Small intestine (tissue), 7 donors: Measurements from ENCODE around the gene MYMX. TPM values are rescaled to one million over a fixed set of nuclear protein-coding genes. Genes with fewer than 3 reads are reported as not detected.
A peak's percentile ranks its signal among the peaks of the same experiment; 100 is the strongest.

Source experiments
- DNase-seq, 2 donors: peaks; one replicate each; pipeline versions ENCODE4 v3.0.0 to v3.0.0-alpha.2; 2013
- FAIRE-seq: peaks from 2 replicates; lab custom pipeline; 2012; peaks lifted over from hg19 to GRCh38; lab: Jason Lieb, UNC
- H3K27ac ChIP-seq, 3 donors: one replicate each; pipeline ENCODE4 v1.5.1; 2013; ENCODE audit warnings: low read length in 2 of 3, mild to moderate bottlenecking in 2 of 3, control low read depth in 1 of 3, inconsistent platforms in 1 of 3, low read depth in 1 of 3, moderate library complexity in 1 of 3
- H3K27me3 ChIP-seq, 3 donors: one replicate each; pipeline ENCODE4 v1.6.1; 2013; ENCODE audit warnings: low read length in 3 of 3, inconsistent platforms in 1 of 3; ENCODE audit not compliant: control insufficient read depth in 3 of 3, insufficient read depth in 3 of 3
- H3K36me3 ChIP-seq, 3 donors: one replicate each; pipeline ENCODE4 v1.6.1; 2013; ENCODE audit warnings: low read length in 3 of 3, inconsistent platforms in 1 of 3, low read depth in 1 of 3, mild to moderate bottlenecking in 1 of 3, moderate library complexity in 1 of 3; ENCODE audit not compliant: control insufficient read depth in 3 of 3, insufficient read depth in 2 of 3
- H3K4me1 ChIP-seq, 3 donors: one replicate each; pipeline ENCODE4 v1.6.1; 2013; ENCODE audit warnings: low read length in 2 of 3, inconsistent platforms in 1 of 3, low read depth in 1 of 3, mild to moderate bottlenecking in 1 of 3, moderate library complexity in 1 of 3; ENCODE audit not compliant: control insufficient read depth in 3 of 3, insufficient read depth in 2 of 3
- H3K4me3 ChIP-seq, 3 donors: one replicate each; pipeline ENCODE4 v1.5.1; 2013; ENCODE audit warnings: low read length in 3 of 3, control low read depth in 1 of 3, inconsistent platforms in 1 of 3, low read depth in 1 of 3, mild to moderate bottlenecking in 1 of 3, moderate library complexity in 1 of 3
- H3K9me3 ChIP-seq, 2 donors: one replicate each; pipeline ENCODE4 v1.6.1; 2013; ENCODE audit warnings: low read depth in 1 of 2, low read length in 1 of 2; ENCODE audit not compliant: control insufficient read depth in 2 of 2, insufficient read depth in 1 of 2
- WGBS, 3 donors: extraction: QIAGEN DNeasy Blood & Tissue Kit; methylation state at CpG; one replicate each; pipeline ENCODE4 v1.1.7; 2013; 5-methylcytosine and 5-hydroxymethylcytosine counted together
- polyA plus RNA-seq, 4 donors: library from polyadenylated mRNA; stranded (reverse) in 3 of 4; unstranded in 1 of 4; fragments of 200-250 nt in 3 of 4; fragments of 120-200 nt in 1 of 4; gene quantifications; one replicate each; pipeline versions ENCODE4 v1.2.1 to v1.2.3, GENCODE V29; 2013
- donor health status: healthy with polysubstance abuse.
- donor health status: control.
- donor health status: control.
- donor health status: Bipolar disorder and iron deficiency.
- donor health status: healthy.

The MYMX gene
- polyA plus RNA-seq, 4 donors = 0.19 to 0.98 TPM; not detected in 2

DNA sequence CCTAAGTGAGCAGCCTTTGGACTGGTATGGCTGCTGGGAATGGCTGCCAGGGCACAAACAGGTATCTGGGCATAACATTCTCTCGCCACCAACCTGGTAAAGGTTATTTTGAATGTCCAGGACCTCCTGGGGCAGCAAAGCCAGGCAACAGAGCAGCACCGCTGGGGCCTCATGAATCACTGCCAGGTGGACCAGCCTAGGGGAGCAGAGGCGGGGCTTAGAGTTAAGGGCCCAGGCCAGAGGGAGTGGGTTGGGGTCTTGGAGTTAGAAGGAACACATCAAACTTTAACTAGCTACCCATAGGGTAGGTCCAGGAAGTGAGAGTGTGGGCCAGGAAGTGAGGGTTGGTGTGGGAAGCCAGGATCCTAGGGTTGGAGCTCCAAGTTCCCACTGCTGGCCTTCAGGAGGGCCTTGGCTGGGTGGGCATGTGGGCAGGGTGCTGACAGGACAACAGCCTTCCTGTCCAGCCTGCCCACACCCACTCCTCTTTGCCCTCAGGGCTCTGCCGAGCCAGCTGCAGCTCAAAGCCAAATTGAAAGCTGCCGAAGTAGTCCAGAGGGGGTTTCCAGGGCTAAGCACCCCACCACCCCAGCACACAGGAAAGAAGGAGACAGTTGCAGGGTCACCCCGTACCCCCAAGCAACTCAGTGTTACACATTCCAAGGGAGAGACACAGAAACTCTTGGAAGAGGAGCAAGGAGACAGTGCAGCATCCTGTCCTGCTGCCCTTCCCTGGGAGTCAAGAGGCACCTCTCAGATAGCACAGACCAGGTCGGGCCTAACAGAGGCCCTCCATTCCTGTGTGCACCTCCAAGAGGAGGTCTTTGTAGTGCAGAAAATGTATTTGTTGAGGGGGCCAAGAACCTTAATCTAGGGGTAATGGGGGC lies 46.0 kb downstream of the MYMX start:
- peak overlapping the region in 2 of 3 donors; percentile 41 to 82 for H3K27ac ChIP-seq
- FAIRE-seq = no peak
- DNase-seq = no peak

DNA sequence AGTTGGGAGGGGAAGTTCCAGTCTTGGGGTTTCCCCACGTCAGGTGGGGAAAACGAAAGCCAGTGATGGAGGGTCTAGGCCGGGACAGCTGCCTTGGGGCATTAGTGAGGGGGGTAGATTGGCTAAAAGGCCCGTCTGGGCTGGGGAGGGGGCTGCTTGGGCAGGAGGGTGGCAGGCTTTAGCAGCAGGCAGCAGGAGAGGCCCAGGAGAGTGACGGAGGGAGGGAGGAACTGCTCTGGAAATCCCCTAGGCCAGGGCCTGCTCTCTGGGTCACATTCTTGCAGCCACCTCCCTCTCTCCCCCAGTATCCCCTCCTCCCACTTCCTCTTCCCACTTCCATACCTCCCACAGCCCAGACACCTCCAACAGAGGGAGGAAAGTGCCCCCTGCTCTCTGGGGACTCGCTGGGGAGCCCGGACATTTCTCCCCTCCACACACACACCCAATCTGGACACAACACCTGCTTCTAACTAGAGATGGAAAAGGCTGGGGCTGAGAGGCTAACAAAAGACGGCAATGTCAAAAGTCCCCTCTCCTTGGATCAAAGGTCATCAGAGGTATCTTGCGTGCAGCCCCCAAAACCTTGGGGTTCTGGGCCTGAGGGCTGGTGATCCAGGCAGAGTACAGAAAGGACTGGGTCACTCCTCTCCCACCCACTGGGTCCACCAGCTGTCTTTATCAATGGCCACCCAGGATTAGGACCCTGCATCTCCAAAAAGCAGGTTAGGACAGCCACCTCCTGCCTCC lies 46.8 kb downstream of the MYMX start:
- 15 to 22% (median 20%) methylated on average over 7 to 9 of the region's 9 CpGs for WGBS, 3 donors
- Histone ChIP-seq H3K27ac (peak overlapping the region; percentile 22 to 84 (median 82)), H3K4me3 (peak overlapping the region; percentile 26 to 85 (median 66)), H3K4me1 (peaks cover 0 to 28% (median 20%) of the 10 kb centered on the region in 3 donors), H3K27me3 (peaks cover 0 to 5% (median 2%) of the 10 kb centered on the region in 3 donors), H3K36me3 (peaks cover 0 to 46% (median 3%) of the 10 kb centered on the region in 3 donors), H3K9me3 (no peaks in the 10 kb centered on the region)
- peak in 1 of 2 donors; percentile 65 for DNase-seq
- no peak for FAIRE-seq

More for the DNA sequence above, 46.0 kb downstream of the MYMX start:
- H3K36me3 ChIP-seq = peaks cover 0 to 51% (median 3%) of the 10 kb centered on the region in 3 donors
- no peaks in the 10 kb centered on the region for H3K9me3 ChIP-seq
- peaks cover 0 to 30% (median 20%) of the 10 kb centered on the region in 3 donors for H3K4me1 ChIP-seq
- peak overlapping the region; percentile 28 to 85 (median 66) for H3K4me3 ChIP-seq
- no peaks in the 10 kb centered on the region for H3K27me3 ChIP-seq
- WGBS, 3 donors = 46 to 55% (median 55%) methylated on average over 7 of the region's 7 CpGs

DNA sequence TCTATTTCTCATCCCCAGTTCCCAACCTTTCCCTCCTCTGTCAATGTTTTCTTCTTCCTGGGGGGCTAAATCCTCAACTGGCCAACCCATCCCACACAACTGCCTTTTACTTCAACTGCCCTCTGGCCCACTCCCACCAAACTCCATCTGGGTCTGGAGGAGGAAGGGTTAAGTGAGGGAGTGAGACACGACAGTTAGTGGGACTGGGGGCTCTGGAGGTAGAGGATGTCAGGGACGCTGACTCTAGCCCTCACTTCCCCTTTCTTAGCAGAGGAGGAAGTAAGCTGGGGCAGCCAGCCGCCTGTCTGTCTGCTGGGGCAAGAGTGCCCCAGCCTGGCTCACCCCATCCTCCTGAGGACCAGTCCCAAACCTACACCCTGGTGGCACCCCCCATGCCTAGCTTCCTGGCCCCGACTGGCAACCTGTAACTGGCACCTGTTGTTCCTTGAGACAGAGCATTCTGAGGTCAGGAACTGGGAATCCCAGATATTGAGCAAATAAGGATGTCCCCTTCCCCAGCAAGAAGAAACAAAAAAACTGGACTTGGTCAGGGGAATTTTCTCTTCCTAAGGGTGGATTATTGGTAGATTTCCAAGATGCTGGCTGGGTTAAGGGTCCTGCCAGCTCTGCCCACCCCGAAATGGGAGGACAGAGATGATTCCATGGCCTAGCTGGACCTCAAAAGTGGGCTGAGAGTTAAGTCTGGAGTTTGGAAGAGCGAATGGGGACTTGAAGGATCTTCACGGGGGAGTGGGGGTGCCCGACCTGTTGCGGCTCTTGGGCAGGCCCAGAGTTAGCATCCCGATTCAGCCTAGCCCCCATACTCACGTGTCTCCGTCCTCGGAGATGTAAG lies 47.7 kb downstream of the MYMX start:
- H3K36me3 ChIP-seq = peaks cover 0 to 37% (median 0%) of the 10 kb centered on the region in 3 donors
- H3K27me3 ChIP-seq = peaks cover 4 to 13% (median 5%) of the 10 kb centered on the region in 3 donors
- peak overlapping the region; percentile 82 to 84 (median 84) for H3K27ac ChIP-seq
- peak; percentile 40 to 44 for DNase-seq
- WGBS, 3 donors = 4 to 5% (median 4%) methylated on average over 13 of the region's 13 CpGs
- H3K4me3 ChIP-seq = peak overlapping the region; percentile 66 to 85 (median 85)
- FAIRE-seq = no peak
- peaks cover 0 to 28% (median 20%) of the 10 kb centered on the region in 3 donors for H3K4me1 ChIP-seq
- no peaks in the 10 kb centered on the region for H3K9me3 ChIP-seq

DNA sequence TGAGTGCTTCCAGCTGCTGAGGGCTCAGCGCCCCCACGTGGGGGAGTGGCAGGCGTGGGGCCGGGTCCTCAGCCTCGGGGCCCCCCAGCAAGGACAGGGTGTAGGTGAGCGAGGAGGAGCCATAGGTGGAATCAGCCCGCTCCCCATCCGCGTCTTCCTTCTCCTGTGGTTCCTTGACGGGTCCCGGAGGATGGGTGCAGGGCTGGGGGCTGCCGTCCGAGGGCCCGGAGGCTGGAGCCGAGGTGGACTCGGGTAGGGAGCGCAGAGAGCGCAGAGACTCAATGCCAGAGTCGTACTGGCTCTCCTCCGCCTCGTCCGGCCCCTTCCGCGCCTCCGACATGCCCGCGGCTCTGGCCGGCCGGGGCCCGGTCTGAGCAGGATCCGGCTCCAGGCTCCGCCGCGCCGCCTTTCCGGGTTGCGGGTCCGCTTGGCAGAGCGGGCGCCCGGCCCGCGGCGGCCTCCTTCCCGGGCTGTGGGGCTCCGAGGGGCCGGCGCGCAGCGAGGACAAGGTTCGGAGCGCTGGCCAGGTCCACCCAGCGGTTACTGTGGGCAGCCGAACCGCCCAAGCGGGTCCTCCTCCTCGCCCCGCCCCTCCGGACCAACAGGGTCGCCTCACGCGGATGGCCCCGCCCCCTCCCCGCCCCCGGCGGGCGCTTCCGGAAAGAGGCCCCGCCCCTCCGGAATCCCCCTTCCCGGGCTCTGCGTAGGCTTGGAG lies 48.4 kb downstream of the MYMX start, which contains the start of gene NFKBIE:
Gene NFKBIE (minus strand): TSS at position 545 of the 715 bp plus-strand sequence. CDS start 205 bp downstream, at position 340.
- Histone ChIP-seq H3K9me3 (peaks cover 0 to 2% of the 10 kb centered on the region in 2 donors), H3K27me3 (peaks cover 4 to 21% (median 9%) of the 10 kb centered on the region in 3 donors), H3K4me3 (peak within 1 kb of the TSS; percentile 66 to 85 (median 85)), H3K4me1 (peaks cover 0 to 28% (median 20%) of the 10 kb centered on the region in 3 donors), H3K36me3 (peaks cover 0 to 29% (median 0%) of the 10 kb centered on the region in 3 donors), H3K27ac (peak within 1 kb of the TSS; percentile 82 to 84 (median 84))
- 0 to 1% (median 0%) methylated on average over 52 to 72 of the region's 72 CpGs for WGBS, 3 donors
- DNase-seq (peak; percentile 86 to 96), FAIRE-seq (no peak)

DNA sequence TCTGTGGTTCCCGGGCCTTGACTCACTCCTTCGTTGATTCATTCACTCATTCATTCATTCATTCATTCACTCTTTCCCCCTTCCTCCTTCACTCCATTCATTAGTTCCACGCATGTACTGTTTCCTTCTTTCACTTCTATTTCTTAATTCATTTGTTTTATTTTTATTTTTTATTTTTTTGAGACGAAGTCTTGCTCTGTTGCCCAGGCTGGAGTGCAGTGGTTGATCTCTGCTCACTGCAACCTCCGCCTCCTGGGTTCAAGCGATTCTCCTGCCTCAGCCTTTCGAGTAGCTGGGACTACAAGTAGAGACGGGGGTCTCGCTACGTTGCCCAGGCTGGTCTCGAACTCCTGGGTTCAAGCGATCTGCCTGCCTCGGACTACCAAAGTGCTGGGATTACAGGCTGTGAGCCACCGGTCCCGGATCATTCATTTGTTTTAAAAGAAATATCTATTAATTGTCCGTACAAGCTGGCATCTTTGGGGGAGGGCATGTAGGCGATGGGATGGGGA lies 49.1 kb downstream of the MYMX start:
- WGBS, 3 donors = 59 to 67% (median 64%) methylated on average over 17 of the region's 17 CpGs
- Histone ChIP-seq H3K36me3 (peaks cover 0 to 23% (median 0%) of the 10 kb centered on the region in 3 donors), H3K27me3 (peaks cover 4 to 21% (median 9%) of the 10 kb centered on the region in 3 donors), H3K4me1 (peaks cover 0 to 28% (median 20%) of the 10 kb centered on the region in 3 donors), H3K4me3 (peak overlapping the region; percentile 66 to 85 (median 85)), H3K27ac (peak overlapping the region in 1 of 3 donors; percentile 82), H3K9me3 (peaks cover 0 to 2% of the 10 kb centered on the region in 2 donors)
- no peak for DNase-seq
- FAIRE-seq = no peak

DNA sequence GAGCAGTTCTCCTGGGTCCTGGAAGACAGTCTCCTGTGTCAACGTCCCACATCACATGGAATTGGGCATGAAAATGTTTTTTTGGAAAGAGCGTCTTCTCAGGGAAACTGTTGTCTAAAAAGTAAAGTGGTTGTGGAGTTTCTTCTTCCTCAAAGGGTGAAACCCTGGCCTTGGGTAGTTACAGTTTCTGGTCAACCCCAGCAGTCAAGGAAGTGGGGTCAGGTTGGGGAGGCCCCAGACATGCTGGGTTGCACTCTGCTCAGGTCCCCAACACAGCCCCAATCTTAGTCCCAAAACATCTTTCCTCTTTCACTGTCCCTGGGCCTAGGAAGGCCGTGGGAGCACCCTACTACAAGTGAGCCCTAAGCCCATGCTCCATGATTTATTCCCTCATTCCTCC lies 49.6 kb downstream of the MYMX start:
- Histone ChIP-seq H3K4me1 (peaks cover 0 to 28% (median 20%) of the 10 kb centered on the region in 3 donors), H3K27me3 (peaks cover 4 to 26% (median 12%) of the 10 kb centered on the region in 3 donors), H3K9me3 (peaks cover 0 to 2% of the 10 kb centered on the region in 2 donors), H3K4me3 (no peak overlapping the region), H3K36me3 (peaks cover 0 to 20% (median 0%) of the 10 kb centered on the region in 3 donors), H3K27ac (peak overlapping the region in 1 of 3 donors; percentile 49)
- no peak for FAIRE-seq
- 57 to 77% (median 64%) methylated on average over 3 of the region's 3 CpGs for WGBS, 3 donors
- no peak for DNase-seq

DNA sequence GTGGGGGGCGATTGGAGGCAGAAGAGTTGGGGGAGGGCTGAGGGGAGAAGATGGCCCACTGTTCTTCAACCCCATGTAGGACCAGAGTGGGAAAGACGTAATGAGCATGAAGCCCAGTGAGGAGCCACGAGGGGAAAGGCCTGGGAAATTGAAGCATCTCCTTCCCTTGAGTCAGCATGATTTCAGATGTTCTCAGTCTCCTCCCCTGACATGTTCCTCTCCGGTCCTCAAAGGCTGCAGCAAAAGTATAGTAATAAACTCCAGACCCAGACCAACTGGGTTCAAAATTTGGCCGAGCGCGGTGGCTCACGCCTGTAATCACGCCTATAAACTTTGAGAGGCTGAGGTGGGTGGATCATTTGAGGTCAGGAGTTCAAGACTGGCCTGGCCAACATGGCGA lies 50.5 kb downstream of the MYMX start:
- H3K4me1 ChIP-seq = peaks cover 0 to 24% (median 20%) of the 10 kb centered on the region in 3 donors
- no peak overlapping the region for H3K27ac ChIP-seq
- H3K9me3 ChIP-seq = peaks cover 0 to 2% of the 10 kb centered on the region in 2 donors
- FAIRE-seq (no peak), DNase-seq (no peak)
- H3K27me3 ChIP-seq = peaks cover 7 to 35% (median 15%) of the 10 kb centered on the region in 3 donors
- H3K36me3 ChIP-seq = peaks cover 0 to 11% (median 0%) of the 10 kb centered on the region in 3 donors
- 44 to 67% (median 58%) methylated on average over 10 of the region's 10 CpGs for WGBS, 3 donors
- H3K4me3 ChIP-seq = no peak overlapping the region
